Measurements from ENCODE around the gene UBE2E1.
"Not testable (repeated sequence)": the region's sequence is repeated elsewhere in the genome, so short reads cannot be mapped to it uniquely, and the experiment has no call there.

The UBE2E1 gene

GRCh38 chr3:23916152-23916885 lies 110.6 kb downstream of the UBE2E1 start:
- no peak for DNase-seq (ENCODE audit: low read depth in 2 of 2)

GRCh38 chr3:23916886-23917678 lies 111.3 kb downstream of the UBE2E1 start, which contains the start of the genes NKIRAS1 and RPL15:
TSS of gene NKIRAS1 (minus strand) at chr3:23916990. CDS start at chr3:23910904, 6,086 bp downstream.
TSS of gene RPL15 (plus strand) at chr3:23917132. CDS start at chr3:23917860, 728 bp downstream.
- DNase-seq (ENCODE audit: low read depth in 2 of 2): peak; percentile 94 to 95

GRCh38 chr3:23917679-23918303 lies 112.0 kb downstream of the UBE2E1 start:
- DNase-seq (ENCODE audit: low read depth in 2 of 2): peak; percentile 55 to 75

- DNase-seq (ENCODE audit: low read depth in 2 of 2): not testable (repeated sequence)
Observed at GRCh38 chr3:23918331-23918730, 112.6 kb downstream of the UBE2E1 start.

GRCh38 chr3:23919628-23920027 lies 113.9 kb downstream of the UBE2E1 start:
- no peak for DNase-seq (ENCODE audit: low read depth in 2 of 2)

- DNase-seq (ENCODE audit: low read depth in 2 of 2): no peak
Observed at GRCh38 chr3:23920151-23920655, 114.4 kb downstream of the UBE2E1 start.

- no peak for DNase-seq (ENCODE audit: low read depth in 2 of 2)
Observed at GRCh38 chr3:23921052-23921511, 115.3 kb downstream of the UBE2E1 start.

- no peak for DNase-seq (ENCODE audit: low read depth in 2 of 2)
Observed at GRCh38 chr3:23923786-23924185, 118.0 kb downstream of the UBE2E1 start.

- DNase-seq (ENCODE audit: low read depth in 2 of 2): no peak
Observed at GRCh38 chr3:23926246-23926645, 120.5 kb downstream of the UBE2E1 start.

GRCh38 chr3:23926736-23927135 lies 121.0 kb downstream of the UBE2E1 start:
- no peak for DNase-seq (ENCODE audit: low read depth in 2 of 2)

- no peak for DNase-seq (ENCODE audit: low read depth in 2 of 2)
Observed at GRCh38 chr3:23928524-23928923, 122.8 kb downstream of the UBE2E1 start.

- no peak for DNase-seq (ENCODE audit: low read depth in 2 of 2)
Observed at GRCh38 chr3:23931597-23931996, 125.8 kb downstream of the UBE2E1 start.

GRCh38 chr3:23932571-23932970 lies 126.8 kb downstream of the UBE2E1 start:
- DNase-seq (ENCODE audit: low read depth in 2 of 2): no peak

GRCh38 chr3:23934253-23934652 lies 128.5 kb downstream of the UBE2E1 start:
- no peak for DNase-seq (ENCODE audit: low read depth in 2 of 2)

GRCh38 chr3:23937296-23937695 lies 131.5 kb downstream of the UBE2E1 start:
- no peak for DNase-seq (ENCODE audit: low read depth in 2 of 2)

GRCh38 chr3:23938688-23939087 lies 132.9 kb downstream of the UBE2E1 start:
- no peak for DNase-seq (ENCODE audit: low read depth in 2 of 2)

- no peak for DNase-seq (ENCODE audit: low read depth in 2 of 2)
Observed at GRCh38 chr3:23940775-23941174, 135.0 kb downstream of the UBE2E1 start.
